ENCODE data around the gene PDLIM5.

GRCh38 chr4:94452476-94453371 lies 982 bp downstream of the PDLIM5 start:
- TF ChIP-seq CTCF (IDR thresholded peaks at IDR 0.05) (no peak), POLR2A (IDR thresholded peaks at IDR 0.05) (peak; percentile 76), EP300 (IDR thresholded peaks at IDR 0.05; ENCODE audit: low read depth) (peak; percentile 42), POLR2AphosphoS5 (IDR thresholded peaks at IDR 0.05) (peak; percentile 88 to 93 (median 92))

Measured in transverse colon (tissue), 4 donors.